GM19328 (cell line): ENCODE measurements around the gene KCTD2.
"Not testable (repeated sequence)": the region's sequence is repeated elsewhere in the genome, so short reads cannot be mapped to it uniquely, and the experiment has no call there.

Experiments used
- ATAC-seq: cut with Tn5 transposase; IDR thresholded peaks from one replicate; pipeline ENCODE4 v1.9.1; 2021; ENCODE audit warnings: mild to moderate bottlenecking, moderate library complexity; ENCODE audit not compliant: unreplicated experiment

KCTD2 gene

DNA sequence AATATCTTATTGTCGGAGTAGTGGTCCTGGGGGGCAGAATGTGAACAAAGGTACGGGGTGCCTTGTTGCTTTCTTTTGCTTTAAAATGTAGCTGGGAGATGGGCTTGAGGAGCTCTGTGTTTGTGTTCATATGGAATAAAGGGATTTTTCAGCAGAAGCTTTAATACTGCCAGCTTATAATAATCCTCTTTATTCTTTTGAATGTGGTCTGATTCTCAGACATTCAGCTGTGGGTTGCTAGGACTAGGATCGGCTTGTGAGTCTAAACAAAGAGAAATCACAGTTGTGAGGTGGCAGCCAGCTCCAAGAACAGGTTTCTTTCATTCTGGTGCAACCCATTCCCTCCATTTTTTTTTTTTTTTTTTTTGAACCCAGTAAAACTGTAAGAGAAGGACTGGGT is 27.3 kb upstream of the KCTD2 start:
- ATAC-seq: no peak

DNA sequence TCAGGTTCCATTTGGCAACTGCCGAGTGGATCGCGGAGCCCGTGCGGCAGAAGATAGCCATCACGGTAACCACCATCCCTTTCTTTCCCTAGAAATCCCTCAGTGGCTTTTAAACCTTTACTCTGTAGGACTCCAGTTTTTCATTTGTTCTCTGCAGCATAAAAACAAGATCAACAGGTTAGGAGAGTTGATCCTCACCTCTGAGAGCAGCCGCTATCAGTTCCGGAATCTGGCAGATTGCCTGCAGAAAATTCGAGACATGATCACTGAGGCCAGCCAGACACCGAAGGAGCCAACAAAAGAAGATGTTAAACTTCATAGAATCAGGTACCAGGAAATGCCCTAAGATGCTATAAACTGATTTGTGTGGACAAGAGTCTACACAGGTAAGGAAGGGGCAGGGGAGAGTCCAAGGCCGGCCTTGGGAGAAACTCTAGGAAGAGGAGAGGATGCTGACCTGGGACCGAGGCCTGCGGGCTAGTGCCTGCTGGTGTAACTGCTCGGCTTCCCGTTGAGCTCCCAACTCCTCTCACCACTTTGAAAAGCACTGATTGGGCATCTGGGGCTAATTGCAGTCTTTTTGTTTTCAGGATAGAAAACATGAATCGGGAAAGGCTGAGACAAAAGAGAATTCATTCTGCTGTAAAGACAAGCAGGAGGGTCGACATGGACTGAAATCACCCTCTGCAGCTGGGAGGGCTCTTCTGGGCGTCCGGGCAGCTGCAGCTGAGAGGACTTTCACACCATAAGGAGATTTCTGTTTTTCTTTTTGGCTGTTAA is 26.5 kb upstream of the KCTD2 start:
- ATAC-seq: no peak

- ATAC-seq: no peak
These were observed 22.2 kb upstream of the KCTD2 start for GRCh38 chr17:75024686-75025397.

DNA sequence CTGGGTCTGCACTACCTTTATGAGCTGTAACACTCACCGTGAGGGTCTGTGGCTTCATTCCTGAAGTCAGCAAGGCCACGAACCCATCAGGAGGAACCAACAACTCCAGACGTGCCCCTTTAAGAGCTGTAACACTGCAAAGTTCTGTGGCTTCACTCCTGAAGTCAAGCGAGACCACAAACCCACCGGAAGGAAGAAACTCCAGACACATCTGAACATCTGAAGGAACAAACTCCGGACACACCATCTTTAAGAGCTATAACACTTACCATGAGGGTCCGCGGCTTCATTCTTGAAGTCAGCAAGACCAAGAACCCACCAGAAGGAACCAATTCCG is 21.7 kb upstream of the KCTD2 start:
- ATAC-seq: not testable (repeated sequence)

DNA sequence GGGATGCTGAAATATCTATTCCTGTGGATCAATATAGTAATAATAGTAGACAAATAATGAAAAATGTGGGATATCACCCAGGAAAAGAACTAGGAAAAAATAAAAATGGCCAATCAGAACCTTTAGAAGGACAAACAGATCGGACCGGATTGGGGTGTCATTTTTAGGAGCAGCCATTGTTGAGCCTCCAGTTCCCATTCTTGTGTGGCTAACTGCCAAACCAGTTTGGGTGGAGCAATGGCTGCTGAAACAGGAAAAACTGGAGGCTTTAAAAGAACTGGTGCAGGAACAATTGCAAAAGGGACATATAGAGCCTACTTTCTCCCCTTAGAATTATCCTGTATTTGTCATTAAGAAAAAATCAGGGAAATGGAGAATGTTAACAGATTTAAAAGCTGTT is 20.4 kb upstream of the KCTD2 start:
- ATAC-seq: not testable (repeated sequence)

DNA sequence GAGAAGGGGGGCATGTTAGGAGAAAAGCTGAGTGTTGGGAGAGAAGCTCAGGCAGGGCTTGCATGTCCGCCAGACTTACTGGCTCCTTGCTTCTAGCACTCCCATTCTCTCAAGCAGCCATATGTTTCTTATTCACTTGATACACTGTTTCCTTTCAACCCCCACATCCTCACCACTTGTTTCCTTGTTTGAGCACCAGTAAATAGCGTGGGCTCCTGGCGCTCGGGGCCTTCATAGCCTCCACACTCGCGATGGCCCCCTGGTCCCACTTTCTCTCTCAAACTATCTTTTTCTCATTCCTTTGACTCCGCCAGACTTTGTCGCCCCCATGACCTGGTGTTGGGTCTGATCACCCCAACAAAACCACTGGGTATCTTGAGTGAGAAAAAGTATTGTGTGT is 16.9 kb upstream of the KCTD2 start:
- ATAC-seq: no peak

DNA sequence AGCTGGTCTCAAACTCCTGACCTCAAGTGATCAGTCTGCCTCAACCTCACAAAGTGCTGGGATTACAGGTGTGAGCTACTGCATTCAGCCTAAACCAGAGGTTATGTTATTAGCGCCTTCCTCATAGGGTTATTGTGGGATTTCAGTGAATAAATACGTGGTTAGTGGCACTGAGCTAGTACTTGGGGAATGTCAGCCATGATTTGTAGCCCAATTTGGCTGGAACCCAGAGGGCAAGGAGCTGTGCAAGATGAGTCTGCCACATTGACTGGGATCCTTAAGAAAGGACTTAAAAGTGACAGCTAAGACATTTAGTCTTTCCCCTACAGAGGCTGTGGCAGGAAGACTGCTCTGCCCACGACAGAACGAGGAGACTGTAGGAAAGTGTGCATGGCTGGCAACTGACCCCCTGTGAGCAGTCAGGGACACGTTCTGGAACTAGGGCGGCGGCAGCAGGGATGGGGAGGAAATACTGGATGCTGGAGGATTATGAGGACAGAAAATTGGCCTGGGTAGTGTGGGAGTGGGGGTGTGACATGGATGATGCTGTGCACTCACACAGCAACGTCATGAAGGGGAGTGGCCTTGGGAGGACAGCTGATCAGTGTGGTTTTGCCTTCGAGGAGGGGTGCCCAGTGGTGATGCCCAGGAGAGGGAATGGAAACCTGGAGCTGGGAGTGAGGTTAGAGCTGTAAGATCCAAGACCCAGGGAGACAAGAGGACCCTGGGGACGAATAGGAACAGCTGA is 14.9 kb upstream of the KCTD2 start:
- no peak for ATAC-seq

DNA sequence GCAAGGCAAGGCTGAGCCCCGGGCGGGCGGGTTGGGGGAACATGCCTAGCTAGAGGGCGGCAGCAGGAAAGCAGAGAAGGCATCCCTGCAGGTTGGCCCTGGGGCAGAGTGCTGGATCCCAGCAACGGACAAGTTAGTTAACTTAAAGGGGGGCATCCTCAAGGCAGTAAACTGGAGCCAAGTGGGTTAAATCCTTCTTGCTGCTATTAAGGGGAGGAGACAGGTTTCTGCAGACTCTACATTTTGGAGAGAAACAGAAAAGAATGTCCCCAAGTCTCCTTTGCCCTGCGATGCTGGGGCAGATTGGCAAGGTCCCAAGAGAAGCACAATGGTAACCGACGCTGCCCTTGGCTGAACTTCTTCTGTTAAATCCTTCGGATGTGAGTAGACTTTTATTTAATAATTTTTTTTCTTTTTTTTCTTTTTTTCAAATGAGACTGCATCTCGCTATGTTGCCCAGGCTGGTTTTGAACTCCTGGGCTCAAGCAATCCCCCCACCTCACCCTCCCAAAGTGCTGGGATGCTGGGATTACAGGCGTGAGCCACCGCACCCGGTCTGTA is 14.2 kb upstream of the KCTD2 start:
- no peak for ATAC-seq

DNA sequence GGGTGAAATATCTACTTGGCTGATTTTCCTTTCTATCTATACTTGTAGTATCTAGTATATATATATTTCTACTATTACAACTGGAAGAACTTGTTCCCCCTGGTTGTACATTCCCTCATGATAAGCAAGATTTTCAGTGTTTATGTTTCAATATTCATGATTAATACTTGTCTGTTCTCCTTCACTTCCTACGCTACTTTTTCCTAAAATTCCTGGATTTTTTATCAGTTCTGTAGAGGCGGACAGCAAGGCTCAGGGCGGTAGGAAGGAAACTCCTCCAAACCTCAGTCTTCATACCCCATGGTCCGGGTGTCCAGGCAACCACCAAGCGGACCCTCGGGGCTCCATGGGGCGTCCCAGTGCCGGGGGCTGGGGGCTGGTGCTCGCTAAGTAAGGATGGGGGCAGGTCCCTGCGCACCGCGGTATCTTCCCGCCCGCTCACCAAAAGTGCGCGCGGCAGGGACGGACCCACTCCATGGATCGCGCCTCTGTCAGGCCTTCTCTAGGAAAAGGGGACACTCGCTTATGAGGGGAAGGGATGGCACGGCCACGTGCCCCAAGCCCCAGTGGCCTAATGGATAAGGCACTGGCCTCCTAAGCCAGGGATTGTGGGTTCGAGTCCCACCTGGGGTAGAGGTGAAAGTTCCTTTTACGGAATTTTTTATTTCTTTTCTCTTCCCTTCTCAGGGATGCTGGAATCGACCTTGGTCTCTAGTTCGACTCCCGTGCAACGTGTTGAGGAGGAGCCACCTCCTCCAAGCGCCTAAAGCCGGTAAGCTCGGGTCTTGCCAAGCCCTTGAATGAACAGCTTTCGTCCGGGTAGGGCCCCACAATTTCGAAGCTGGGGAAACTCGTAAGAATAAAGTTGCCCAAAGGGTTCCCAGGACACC is 13.4 kb upstream of the KCTD2 start:
- ATAC-seq: peak; percentile 38

- peak; percentile 44 for ATAC-seq
These were observed 12.7 kb upstream of the KCTD2 start for GRCh38 chr17:75034236-75034908.

GRCh38 chr17:75036643-75037268 is 10.3 kb upstream of the KCTD2 start:
- ATAC-seq: no peak

DNA sequence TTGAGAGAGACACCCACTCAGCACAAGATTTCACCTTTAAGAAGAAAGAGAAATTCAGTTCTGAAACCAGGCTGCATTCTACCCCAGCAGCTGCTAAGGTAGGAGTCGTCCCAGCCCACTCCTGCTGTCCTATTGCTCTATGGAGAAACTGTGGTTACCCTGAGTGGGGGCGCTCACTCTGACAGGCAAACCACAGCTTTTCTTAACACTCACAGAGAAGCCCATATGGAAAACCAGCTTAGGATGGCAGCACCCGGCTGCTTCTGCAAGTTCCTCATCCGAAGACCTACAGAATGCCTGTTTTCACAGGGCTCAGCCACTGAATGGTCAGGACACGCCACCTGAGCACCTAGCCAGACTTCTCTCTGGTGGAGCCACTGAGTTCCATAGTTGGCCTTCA is 7.8 kb upstream of the KCTD2 start:
- ATAC-seq: no peak

DNA sequence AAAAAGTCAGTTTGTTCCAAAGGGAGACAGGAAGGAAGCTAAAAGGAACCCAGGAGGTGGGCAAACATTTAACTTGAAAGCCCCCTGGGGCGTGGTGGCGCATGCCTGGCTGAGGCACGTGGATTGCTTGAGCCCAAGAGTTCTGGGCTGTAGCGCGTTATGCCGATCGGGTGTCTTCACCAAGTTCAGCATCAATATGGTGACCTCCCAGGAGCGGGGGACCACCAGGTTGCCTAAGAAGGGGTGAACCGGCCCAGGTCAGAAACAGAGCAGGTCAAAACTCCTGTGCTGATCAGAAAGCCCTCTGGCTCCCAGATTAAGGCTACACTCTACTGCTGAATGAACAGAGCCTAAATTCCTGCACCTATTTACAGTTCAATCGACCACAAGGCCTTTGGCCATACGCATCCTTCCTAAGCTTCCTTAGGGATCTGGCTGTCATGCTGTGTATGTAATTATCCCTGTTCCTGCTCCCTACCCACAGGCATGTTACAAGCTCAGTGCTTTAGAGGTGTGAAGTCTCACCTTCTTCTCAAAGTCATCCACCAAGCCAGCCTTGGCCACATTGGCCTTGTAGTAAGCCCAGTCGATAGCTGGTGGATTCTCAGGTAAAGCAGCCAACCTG is 5.3 kb upstream of the KCTD2 start:
- ATAC-seq: no peak

GRCh38 chr17:75043789-75044188 is 3.2 kb upstream of the KCTD2 start:
- ATAC-seq: not testable (repeated sequence)

GRCh38 chr17:75044716-75045115 is 2.3 kb upstream of the KCTD2 start:
- no peak for ATAC-seq

- ATAC-seq: not testable (repeated sequence)
These were observed 1.0 kb upstream of the KCTD2 start for GRCh38 chr17:75045946-75046406.

DNA sequence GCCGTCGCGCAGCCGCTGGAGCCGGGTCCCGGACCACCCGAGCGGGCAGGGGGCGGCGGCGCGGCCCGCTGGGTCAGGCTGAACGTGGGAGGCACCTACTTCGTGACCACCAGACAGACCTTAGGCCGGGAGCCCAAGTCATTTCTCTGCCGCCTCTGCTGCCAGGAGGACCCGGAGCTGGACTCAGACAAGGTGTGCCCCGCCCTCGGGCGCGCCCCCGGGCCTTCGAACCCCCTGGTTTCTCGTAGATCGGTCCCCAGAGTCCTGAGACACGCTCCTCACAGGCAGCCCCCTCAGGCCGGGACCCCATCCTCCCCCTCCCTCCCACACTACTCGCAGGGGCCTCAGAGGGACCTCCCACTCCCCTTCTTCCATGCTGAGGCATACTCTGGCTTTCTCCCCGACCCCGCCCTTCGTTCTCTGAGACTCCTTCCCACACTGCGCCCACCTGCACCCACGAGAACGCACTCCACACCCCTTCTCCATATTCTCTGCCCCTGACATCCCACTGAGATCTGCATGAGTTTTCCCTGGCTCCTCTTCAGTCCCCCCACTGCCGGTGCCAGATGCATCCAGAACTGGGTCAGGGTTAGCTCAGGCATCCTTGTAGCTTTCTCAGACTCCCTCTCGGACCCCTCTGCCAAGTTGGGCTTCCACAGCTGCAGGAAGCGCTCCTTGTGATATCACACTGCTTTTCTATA is 523 bp downstream of the KCTD2 start:
- ATAC-seq: peak; percentile 7

- ATAC-seq: no peak
These were observed 1.3 kb downstream of the KCTD2 start for GRCh38 chr17:75048249-75048878.
